ENCODE data around the gene RASGRP1.

DNA sequence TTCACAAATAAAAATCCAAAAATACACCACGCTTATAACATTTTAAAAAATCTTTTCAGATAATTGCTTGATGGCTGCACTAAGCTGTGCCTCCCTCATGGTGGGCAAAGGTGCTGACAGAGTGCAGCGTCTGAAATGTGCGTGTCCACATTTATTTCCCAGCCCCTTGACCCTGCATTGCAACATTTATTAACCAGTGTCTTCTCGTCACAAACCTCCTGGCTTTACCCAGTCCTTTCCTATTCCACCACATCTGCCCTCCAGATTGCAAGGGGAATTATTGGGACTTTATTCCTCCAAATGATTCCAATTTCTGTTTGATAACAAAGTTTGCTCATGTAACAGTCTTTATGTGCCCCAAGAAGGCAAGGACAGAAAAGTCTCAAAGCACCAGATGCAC, 5.5 kb downstream of the RASGRP1 start:
- TF ChIP-seq, protein P1, sequence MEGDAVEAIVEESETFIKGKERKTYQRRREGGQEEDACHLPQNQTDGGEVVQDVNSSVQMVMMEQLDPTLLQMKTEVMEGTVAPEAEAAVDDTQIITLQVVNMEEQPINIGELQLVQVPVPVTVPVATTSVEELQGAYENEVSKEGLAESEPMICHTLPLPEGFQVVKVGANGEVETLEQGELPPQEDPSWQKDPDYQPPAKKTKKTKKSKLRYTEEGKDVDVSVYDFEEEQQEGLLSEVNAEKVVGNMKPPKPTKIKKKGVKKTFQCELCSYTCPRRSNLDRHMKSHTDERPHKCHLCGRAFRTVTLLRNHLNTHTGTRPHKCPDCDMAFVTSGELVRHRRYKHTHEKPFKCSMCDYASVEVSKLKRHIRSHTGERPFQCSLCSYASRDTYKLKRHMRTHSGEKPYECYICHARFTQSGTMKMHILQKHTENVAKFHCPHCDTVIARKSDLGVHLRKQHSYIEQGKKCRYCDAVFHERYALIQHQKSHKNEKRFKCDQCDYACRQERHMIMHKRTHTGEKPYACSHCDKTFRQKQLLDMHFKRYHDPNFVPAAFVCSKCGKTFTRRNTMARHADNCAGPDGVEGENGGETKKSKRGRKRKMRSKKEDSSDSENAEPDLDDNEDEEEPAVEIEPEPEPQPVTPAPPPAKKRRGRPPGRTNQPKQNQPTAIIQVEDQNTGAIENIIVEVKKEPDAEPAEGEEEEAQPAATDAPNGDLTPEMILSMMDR (IDR thresholded peaks at IDR 0.05) = no peak
- TF ChIP-seq POLR2A (IDR thresholded peaks at IDR 0.05) (no peak), EP300 (IDR thresholded peaks at IDR 0.05) (no peak)

All from suprapubic skin (tissue), 3 donors.